NCI-H446 (cell line): ENCODE results near the gene EFNA4.

Experiments
- DNase-seq, 2 experiments: peaks; one replicate each; lab custom pipeline; 2025; lab: John Stamatoyannopoulos, UW

EFNA4 gene

DNA sequence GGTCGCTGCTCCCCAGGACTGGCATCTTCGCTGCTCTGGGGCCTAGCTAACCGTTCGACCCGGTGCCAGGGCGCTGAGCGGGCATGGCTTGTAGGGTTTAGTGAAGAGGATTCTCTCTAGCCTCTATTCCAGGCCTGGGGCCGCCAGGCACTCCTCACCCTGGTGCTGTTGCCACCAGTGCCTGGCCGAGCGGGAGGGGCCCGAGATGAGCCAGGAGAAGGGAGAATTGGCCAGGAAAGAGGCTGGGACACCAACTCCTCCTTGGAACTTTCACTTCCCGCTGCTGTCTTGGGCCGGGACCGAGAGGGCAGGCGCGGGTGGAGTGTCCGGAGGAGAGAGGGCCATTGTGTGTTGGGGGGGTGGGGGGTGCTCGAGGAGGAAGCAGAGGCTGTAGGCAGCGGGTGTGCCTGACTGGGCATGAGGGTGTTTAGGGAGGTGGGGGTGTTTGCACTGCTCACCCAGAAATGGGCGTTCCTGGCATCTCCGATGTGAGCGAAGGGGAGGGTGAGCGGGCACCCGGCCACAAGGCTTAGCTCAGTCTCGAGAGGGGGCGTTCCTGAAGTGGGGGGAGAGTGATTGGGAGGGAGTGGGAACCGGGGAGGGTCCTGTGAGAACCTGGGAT lies 11.7 kb upstream of the EFNA4 start:
- DNase-seq, result peak; percentile 23 to 39

DNA sequence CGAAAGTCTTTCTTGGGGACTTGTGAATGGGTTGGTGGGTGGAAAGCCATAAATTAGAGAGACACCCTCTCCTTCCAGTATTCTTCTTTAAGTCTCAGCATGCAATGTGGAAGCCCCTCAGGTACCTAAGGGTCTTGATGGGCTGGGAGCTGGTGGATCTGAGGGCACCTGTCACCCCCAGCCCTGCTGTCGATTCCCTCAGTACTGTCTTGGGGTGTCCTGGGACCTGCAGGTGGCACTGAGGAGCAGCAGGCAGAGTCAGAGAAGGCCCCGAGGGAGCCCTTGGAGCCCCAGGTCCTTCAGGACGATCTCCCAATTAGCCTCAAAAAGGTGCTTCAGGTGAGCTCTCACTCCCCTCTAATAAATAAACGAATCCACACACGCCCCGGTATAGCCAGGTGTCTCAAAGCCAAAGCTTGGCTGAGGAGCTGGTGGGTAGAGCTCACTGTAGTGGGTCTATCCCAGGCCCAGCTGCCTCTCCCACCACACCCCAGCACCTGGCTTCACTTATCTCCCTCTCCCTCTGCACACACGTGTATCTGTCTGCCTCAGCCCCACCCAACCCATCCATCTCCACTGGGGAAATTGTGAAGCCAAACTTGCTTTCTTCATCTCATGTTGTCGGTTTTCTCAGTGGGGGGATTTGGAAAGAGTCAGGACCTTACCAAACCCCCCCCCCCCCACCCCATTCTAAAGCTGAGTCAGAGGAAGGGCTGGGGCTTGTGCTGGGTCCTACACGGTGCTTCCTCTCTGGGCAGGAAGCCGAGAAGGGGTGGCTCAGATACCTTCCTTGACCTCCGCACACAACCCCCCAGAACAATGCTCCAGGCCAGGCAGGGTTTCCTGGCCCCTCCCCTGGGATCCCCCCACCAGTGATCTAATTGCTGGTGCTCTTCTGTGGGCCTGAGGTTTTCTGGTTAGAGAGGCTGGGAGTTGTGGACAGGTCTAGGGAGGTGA lies 10.8 kb upstream of the EFNA4 start:
- no peak for DNase-seq

DNA sequence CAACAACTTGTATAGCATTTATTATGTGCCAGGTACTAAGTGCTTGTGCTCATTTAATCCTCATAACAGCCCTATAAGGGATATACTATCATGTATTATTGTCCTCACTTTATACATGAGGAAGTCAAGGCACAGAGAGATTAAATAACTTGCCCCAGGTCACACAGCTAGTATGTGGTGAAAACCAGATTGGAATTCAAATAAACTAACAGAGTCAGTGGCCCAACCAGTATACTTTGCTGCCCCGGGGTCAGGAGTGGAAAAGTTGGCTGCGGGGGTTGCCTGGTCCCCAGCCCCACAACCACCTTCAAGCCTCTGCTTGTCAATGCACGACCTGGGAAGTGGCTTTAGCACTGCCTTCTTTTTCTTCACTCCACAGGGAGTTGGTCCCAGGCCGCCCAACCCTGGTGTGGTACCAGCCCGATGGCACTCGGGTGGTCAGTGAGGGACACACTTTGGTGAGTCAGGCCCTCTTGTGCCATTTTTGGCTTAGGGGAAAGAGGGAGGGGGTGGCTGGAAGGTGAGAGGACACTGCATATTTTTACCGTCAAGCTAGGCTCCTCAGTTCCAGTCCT lies 9.9 kb upstream of the EFNA4 start:
- DNase-seq, result no peak

DNA sequence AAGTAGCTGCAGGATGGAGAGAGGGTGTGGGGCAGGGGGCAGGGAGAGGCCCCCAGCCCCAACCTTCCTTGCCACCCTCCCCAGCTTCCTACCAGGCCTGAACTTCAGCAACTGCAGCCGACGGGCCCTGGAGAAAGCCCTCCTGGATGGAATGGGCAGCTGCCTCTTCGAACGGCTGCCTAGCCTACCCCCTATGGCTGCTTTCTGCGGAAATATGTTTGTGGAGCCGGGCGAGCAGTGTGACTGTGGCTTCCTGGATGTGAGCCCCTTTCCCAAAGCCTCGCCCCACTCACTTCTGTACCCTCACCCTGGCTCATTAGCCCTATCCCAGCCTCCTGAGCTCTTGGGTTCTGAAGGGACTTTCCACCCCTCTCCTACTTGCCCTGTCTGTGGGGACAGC lies 6.4 kb upstream of the EFNA4 start:
- no peak for DNase-seq

- DNase-seq, result no peak
These were observed 5.7 kb upstream of the EFNA4 start for GRCh38 chr1:155057788-155058211.

- no peak for DNase-seq
These were observed 2.8 kb upstream of the EFNA4 start for GRCh38 chr1:155060736-155061135.

GRCh38 chr1:155061381-155062150 lies 2.0 kb upstream of the EFNA4 start:
- peak; percentile 60 to 81 for DNase-seq

DNA sequence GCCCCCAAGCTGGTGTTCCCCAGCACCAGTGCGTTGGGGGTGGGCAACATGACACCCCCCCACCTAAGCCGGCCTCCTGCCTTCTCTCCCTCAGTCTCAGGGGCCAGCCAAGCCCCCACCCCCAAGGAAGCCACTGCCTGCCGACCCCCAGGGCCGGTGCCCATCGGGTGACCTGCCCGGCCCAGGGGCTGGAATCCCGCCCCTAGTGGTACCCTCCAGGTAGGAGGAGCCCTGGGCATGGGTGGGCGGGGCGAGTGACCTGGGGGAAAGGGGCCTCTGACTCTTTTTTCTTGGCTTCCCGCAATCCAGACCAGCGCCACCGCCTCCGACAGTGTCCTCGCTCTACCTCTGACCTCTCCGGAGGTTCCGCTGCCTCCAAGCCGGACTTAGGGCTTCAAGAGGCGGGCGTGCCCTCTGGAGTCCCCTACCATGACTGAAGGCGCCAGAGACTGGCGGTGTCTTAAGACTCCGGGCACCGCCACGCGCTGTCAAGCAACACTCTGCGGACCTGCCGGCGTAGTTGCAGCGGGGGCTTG lies 1.3 kb upstream of the EFNA4 start:
- DNase-seq, result no peak

- DNase-seq, result peak in 1 of 2 experiments; percentile 47
These were observed 683 bp upstream of the EFNA4 start for GRCh38 chr1:155062702-155063411.

DNA sequence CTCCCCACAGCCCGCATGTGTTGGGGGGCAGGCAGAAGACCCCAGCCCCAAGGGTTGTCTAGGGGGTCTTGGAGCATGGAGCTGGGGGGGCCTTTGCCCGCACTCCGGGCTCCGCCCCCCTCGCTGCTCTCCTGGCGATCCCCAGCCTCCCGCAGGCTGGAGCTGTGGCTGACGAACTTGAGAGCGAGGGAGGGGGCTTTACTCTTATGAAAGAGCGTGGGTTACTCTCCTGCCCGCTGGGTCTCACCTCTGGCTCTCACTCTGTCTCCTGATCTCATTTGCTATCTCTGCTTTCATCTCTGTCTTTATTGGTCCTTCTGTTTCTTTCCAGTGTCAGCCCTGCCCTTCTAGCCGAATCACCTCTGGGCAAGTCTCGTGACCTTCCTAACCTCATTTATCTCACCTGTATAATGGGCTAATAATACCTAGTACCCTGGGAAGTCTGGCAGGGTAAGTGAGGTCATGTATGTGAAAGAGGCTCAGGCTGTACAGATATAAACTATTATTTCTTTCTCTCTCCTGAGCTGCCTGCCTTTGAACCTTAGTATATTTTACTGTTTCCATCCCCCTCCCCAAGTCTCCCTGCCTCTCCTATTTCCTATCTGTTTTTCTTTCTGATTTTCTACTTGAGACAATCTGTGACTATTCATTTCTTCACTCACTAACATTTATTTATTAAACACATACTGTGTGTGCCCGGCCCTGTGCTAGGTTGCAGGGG lies 731 bp downstream of the EFNA4 start:
- DNase-seq, result no peak

GRCh38 chr1:155064832-155065429 lies 1.4 kb downstream of the EFNA4 start:
- DNase-seq, result no peak

DNA sequence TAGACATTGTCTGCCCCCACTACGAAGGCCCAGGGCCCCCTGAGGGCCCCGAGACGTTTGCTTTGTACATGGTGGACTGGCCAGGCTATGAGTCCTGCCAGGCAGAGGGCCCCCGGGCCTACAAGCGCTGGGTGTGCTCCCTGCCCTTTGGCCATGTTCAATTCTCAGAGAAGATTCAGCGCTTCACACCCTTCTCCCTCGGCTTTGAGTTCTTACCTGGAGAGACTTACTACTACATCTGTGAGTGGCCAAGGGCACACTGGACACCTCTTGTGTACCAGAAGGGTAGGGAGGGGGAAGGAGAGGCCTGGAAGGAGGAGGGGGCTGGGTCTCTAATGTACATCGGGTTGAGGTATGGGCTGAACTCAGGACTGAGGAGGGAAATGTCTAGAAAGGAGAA lies 3.2 kb downstream of the EFNA4 start:
- no peak for DNase-seq

- DNase-seq, result no peak
These were observed 5.1 kb downstream of the EFNA4 start for GRCh38 chr1:155068599-155068998.

DNA sequence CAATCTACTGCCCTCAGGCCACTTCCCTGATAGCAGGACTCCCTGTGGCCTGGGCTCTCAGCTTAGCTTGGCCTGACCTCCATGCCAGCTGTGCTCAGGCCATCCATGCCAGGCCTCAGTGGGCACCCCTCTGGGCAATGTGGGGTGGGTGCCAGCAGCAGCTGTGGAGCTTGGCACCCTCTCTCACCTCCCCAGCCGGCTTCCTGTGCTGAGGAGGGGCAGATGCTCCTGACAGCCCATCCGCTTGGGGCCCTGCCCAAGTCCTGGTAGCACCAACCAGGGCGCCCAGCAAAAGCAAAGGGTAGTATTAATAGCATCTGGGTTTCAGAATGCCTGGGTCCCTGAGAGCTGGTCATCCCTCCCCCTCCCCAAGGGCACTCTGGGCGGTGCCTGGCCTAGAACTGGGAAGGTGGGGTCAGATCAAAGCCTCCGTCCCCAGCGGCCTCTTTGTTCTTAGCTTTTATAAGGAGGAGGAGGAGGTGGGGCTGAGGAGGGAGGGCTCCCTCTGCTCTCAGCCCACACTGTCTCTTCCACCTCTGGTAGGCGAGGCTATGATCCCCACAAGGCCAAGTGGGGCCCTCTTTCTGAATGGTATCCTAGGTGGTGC lies 6.1 kb downstream of the EFNA4 start:
- DNase-seq, result peak; percentile 59 to 86

DNA sequence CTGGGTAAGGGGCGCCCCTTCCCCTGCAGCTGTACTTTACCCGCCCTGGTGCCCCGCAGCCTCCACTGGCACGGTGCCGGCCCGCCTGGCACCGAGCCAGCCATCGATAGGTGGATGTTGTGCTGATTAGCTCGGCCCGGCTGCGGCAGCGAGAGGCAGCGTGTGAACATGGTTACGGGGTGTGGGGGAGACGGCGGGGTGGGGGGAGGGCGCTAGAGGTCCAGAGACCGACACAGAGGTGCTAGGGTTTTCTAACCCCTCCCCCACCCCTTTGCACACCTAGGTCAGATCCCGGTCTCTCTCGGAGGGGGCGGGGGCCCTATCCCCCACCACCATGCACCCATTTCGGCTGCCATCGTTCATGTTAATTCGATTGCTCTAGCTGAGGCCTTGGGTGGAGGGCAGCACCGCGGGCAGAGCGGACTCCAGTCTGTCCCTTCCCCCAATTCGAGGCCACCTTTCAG lies 6.7 kb downstream of the EFNA4 start:
- DNase-seq, result no peak

DNA sequence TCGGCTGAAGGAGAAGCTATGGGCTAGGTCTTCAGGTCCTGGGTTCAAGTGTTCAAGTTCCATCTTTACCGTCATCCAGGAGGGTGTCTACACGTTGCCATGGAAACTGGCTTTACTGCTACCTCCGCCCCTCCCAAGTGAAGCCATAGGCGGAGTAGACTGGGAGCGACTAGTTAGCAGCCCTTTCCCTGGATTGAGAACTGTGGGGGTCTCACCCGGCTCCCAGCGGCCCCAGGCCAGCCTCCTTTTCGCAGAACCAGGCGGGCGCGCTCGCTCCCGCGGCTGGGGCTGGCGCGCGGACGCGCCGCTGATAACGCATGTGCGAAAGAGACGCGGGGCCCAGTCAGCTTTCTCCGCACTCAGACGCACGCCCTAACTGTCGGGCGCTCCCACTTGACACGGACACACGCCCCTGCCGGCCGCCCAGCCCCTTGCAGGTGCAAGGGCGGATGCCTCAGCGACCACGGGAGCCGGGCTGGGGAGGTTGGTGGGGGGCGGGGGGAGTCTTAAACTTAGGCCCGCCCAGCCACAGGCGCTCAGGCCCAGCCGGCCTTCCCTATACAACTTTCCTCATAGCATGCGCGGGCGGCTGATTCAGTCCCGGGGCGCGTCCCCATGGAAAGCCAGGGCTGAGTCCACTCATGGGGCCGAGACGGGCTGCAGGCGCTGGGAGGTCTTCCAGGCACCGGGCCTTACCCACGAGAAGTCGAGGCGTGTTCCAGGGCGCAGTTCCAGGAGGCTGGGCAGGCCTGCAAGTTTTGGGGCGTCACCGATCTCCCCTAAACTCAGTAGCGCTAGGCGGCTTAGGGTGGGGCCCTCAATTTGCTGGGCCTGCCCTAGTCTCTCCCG lies 7.4 kb downstream of the EFNA4 start:
- no peak for DNase-seq

DNA sequence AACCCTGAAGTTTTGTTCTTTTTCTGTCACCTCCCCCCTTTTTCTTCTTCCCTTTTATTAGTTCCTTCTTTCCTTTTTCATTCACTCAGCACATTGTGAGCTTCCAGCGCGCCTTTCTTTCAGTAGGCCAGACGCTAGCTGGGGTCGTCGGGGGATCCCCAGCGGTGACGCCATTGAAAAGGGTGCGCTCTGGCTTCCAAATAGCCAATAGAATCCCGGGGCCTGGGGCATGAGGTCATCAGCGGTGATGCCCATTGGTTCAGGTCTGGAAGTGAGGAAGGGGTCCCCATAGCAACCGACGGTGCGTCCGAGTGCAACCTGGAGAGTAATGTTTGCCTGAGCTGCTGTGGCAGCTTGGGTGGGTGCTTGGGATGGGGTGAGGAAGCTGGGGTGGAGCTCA lies 8.2 kb downstream of the EFNA4 start:
- no peak for DNase-seq

- DNase-seq, result no peak
These were observed 9.2 kb downstream of the EFNA4 start for GRCh38 chr1:155072531-155073289.
